ENCODE results near the gene PRKAR1B. TPM values are rescaled to one million over a fixed set of nuclear protein-coding genes. Genes with fewer than 3 reads are reported as not detected.

PRKAR1B gene
- total RNA-seq, 1 experiment from 2014 or later, result 43.3 TPM

GRCh38 chr7:582931-583330, 144.2 kb downstream of the PRKAR1B start:
- no peak overlapping the region for H4K5ac ChIP-seq (ENCODE audit: insufficient read length, low read depth, low read length)
- H3K14ac ChIP-seq (ENCODE audit: insufficient read depth, low read length), result no peak overlapping the region
- H2BK20ac ChIP-seq (ENCODE audit: low read depth, low read length, poor library complexity, severe bottlenecking), result no peak overlapping the region
- H2BK120ac ChIP-seq (ENCODE audit: low read depth, low read length, poor library complexity, severe bottlenecking), result no peak overlapping the region
- no peaks in the 10 kb centered on the region for H4K20me1 ChIP-seq (ENCODE audit: control insufficient read depth, insufficient read depth, insufficient read length)
- H3K23ac ChIP-seq (ENCODE audit: insufficient read length, low read depth, low read length), result no peak overlapping the region
- H3K27me3 ChIP-seq (ENCODE audit: insufficient read depth, low read length), result no peaks in the 10 kb centered on the region
- no peak for DNase-seq
- no peak overlapping the region for H2BK15ac ChIP-seq (ENCODE audit: low read depth, low read length)
- WGBS (ENCODE audit: extremely low coverage, insufficient read length, low lambda C conversion rate), result no CpG with 5 or more reads among the region's 23 CpGs
- Mint-ChIP-seq H3K27ac (no peak overlapping the region), H3K36me3 (ENCODE audit: insufficient read depth in 1 of 3, low read depth in 3 of 3) (peaks cover 31 to 61% (median 33%) of the 10 kb centered on the region in 3 experiments), H3K4me1 (no peaks in the 10 kb centered on the region), H3K27me3 (ENCODE audit: low read depth) (peaks cover 3% of the 10 kb centered on the region; the same call in 1 of the 2 replicates), H3K4me3 (peak overlapping the region in 1 of 2 experiments; percentile 35; a peak in 1 of 5 replicates), H3K9me3 (peaks cover 2 to 7% of the 10 kb centered on the region in 2 experiments; a peak in 4 of 5 replicates)
- H3K4me1 ChIP-seq (ENCODE audit: insufficient read depth, low read length), result no peaks in the 10 kb centered on the region
- no peak overlapping the region for H3K27ac ChIP-seq (ENCODE audit: insufficient read length, low read depth, low read length)
- H2AK5ac ChIP-seq (ENCODE audit: insufficient read length, low read length), result no peak overlapping the region
- H3K23me2 ChIP-seq (ENCODE audit: insufficient read length, low read depth, low read length, poor library complexity, severe bottlenecking), result no peaks in the 10 kb centered on the region
- no peak overlapping the region for H3K9ac ChIP-seq (ENCODE audit: extremely low read depth, insufficient read length, low read length)
- H3K56ac ChIP-seq (ENCODE audit: insufficient read length, low read depth, low read length), result no peak overlapping the region
- no peaks in the 10 kb centered on the region for H3K79me1 ChIP-seq (ENCODE audit: insufficient read depth, low read depth, low read length, poor library complexity, severe bottlenecking)
- H4K91ac ChIP-seq (ENCODE audit: insufficient read length, low read depth, low read length), result no peak overlapping the region
- no peak overlapping the region for H3T11ph ChIP-seq (ENCODE audit: low read length)
- H3K4me2 ChIP-seq (ENCODE audit: insufficient read depth, insufficient read length, low read length), result no peak overlapping the region
- H4K8ac ChIP-seq (replicated peaks; ENCODE audit: insufficient read length, low read depth, low read length), result peak overlapping the region; percentile 8
- no peak overlapping the region for H2AFZ ChIP-seq (ENCODE audit: low read length)
- H2BK5ac ChIP-seq (ENCODE audit: insufficient read length, low read length), result no peak overlapping the region
- TF ChIP-seq, protein P1, sequence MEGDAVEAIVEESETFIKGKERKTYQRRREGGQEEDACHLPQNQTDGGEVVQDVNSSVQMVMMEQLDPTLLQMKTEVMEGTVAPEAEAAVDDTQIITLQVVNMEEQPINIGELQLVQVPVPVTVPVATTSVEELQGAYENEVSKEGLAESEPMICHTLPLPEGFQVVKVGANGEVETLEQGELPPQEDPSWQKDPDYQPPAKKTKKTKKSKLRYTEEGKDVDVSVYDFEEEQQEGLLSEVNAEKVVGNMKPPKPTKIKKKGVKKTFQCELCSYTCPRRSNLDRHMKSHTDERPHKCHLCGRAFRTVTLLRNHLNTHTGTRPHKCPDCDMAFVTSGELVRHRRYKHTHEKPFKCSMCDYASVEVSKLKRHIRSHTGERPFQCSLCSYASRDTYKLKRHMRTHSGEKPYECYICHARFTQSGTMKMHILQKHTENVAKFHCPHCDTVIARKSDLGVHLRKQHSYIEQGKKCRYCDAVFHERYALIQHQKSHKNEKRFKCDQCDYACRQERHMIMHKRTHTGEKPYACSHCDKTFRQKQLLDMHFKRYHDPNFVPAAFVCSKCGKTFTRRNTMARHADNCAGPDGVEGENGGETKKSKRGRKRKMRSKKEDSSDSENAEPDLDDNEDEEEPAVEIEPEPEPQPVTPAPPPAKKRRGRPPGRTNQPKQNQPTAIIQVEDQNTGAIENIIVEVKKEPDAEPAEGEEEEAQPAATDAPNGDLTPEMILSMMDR (conservative IDR thresholded peaks at IDR 0.05), result no peak
- no peak overlapping the region for H3K18ac ChIP-seq (ENCODE audit: insufficient read length, low read depth, low read length)
- no peaks in the 10 kb centered on the region for H3K79me2 ChIP-seq (ENCODE audit: insufficient read depth, low read length)
- H3K4ac ChIP-seq (ENCODE audit: low read depth, low read length), result no peak overlapping the region
- H3K9me3 ChIP-seq (ENCODE audit: control insufficient read depth, low read depth, low read length), result no peaks in the 10 kb centered on the region
- H2BK12ac ChIP-seq (ENCODE audit: insufficient read length, low read depth, low read length), result no peak overlapping the region
